Activated T-helper 1 cell treated with anti-CD3 and anti-CD28 coated beads, Interleukin-12 subunit alpha, Interleukin-12 subunit beta, Interleukin-2, Interleukin-4 antibody, amounts not matched to agents 30 ng/mL and 10 ng/mL and 1 ng/mL, durations not matched to agents 14 hours and 24 hours and 36 hours (primary cell): ENCODE results near the gene NR3C2. TPM values are rescaled to one million over a fixed set of nuclear protein-coding genes. Genes with fewer than 3 reads are reported as not detected.
"Not testable (repeated sequence)": the region's sequence is repeated elsewhere in the genome, so short reads cannot be mapped to it uniquely, and the experiment has no call there.

ENCODE experiments used
- DNase-seq: peaks from one replicate; pipeline ENCODE4 v3.0.0; 2021; ENCODE audit warnings: low spot score
- H3K27ac Mint-ChIP-seq: one replicate; pipeline ENCODE4 v1.8.0; 2021; ENCODE audit warnings: mild to moderate bottlenecking, mixed read lengths
- H3K27me3 Mint-ChIP-seq: one replicate; pipeline ENCODE4 v1.8.0; 2022; ENCODE audit warnings: mild to moderate bottlenecking, moderate library complexity, mixed read lengths; ENCODE audit not compliant: insufficient read depth
- H3K36me3 Mint-ChIP-seq: one replicate; pipeline ENCODE4 v1.8.0; 2021; ENCODE audit warnings: low read depth, mixed read lengths
- H3K4me1 Mint-ChIP-seq: one replicate; pipeline ENCODE4 v1.8.0; 2021; ENCODE audit warnings: low read depth, mixed read lengths
- H3K4me3 Mint-ChIP-seq: one replicate; pipeline ENCODE4 v1.8.0; 2021; ENCODE audit warnings: mild to moderate bottlenecking, moderate library complexity, mixed read lengths
- H3K9me3 Mint-ChIP-seq: one replicate; pipeline ENCODE4 v1.8.0; 2021; ENCODE audit warnings: mixed read lengths
- intact Hi-C: fragments of 100-400 bp; cut with micrococcal nuclease; formaldehyde crosslinking; loops from one replicate; pipeline ENCODE4 v1.15.1; 2024
- total RNA-seq: library from RNA; stranded (reverse); gene quantifications from 2 replicates; pipeline ENCODE4 v1.2.3, GENCODE V29; 2022

The NR3C2 gene
- total RNA-seq, 1 donor from 2014 or later: 0.29 TPM

DNA sequence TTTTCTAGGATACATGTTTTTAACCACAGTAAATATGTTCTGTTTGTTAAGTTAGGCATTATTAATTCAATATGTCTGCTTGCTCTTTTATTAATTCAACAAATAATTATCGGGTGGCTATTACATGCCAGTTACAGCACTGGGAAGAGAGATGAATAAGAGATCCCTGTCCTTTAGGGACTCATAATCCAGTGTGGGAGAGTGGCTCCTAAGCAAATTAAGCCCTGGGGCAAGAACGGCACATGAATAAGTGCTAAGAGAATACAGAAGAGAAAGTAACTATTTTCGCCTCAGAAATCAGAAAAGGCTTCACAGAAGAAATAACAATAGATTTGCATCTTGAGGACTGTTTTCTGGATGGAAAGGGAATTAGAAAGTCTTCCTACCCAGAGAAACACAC is 236.7 kb downstream of the NR3C2 start:
- Mint-ChIP-seq H3K9me3 (no peaks in the 10 kb centered on the region), H3K4me1 (no peaks in the 10 kb centered on the region), H3K36me3 (no peaks in the 10 kb centered on the region), H3K27me3 (peaks cover 3% of the 10 kb centered on the region), H3K4me3 (no peak overlapping the region), H3K27ac (no peak overlapping the region)
- no peak for DNase-seq
- intact Hi-C loops: no loop called here

DNA sequence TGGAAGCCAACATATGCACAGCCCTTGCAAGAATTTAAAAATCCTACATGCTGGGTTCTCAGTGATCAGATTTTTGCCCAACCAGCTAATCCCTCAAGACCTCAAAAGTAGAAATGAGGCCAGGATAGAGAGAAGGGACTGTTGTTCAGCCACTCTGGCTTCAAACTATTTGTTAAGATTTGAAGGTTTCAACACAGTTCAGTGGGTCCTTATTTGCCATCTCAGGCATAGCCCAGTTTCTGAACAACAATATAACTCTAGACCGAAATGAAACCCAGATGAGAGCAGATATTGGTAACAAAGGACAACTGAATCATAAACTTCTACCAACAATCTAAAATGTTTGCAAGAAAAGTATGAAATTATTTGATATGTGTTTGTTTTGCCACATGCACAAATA is 237.3 kb downstream of the NR3C2 start:
- H3K9me3 Mint-ChIP-seq: no peaks in the 10 kb centered on the region
- intact Hi-C loops: no loop called here
- DNase-seq: no peak
- peaks cover 3% of the 10 kb centered on the region for H3K27me3 Mint-ChIP-seq
- no peak overlapping the region for H3K4me3 Mint-ChIP-seq
- no peaks in the 10 kb centered on the region for H3K4me1 Mint-ChIP-seq
- no peak overlapping the region for H3K27ac Mint-ChIP-seq
- H3K36me3 Mint-ChIP-seq: no peaks in the 10 kb centered on the region

DNA sequence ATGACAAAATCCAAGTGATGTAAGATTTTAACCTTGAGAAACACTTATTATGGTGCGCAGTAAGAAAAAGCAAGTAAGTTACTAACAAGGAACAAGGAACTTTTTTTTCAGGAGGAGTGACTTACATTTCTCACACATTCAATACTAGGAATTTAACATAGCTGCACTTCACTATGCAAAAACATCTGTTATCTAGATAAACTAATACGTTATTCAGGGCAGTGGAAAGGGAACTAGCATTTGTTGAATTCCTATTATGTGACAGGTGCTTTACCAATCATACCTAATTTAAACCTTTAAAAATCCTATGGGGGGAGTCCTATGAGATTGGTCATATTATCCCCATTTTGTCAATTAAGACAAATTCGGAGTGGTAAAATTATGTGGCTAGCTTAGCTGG is 238.0 kb downstream of the NR3C2 start:
- Mint-ChIP-seq H3K27me3 (peaks cover 3% of the 10 kb centered on the region), H3K36me3 (no peaks in the 10 kb centered on the region), H3K4me1 (no peaks in the 10 kb centered on the region), H3K4me3 (no peak overlapping the region), H3K27ac (no peak overlapping the region), H3K9me3 (no peaks in the 10 kb centered on the region)
- no peak for DNase-seq
- intact Hi-C loops: no loop called here

DNA sequence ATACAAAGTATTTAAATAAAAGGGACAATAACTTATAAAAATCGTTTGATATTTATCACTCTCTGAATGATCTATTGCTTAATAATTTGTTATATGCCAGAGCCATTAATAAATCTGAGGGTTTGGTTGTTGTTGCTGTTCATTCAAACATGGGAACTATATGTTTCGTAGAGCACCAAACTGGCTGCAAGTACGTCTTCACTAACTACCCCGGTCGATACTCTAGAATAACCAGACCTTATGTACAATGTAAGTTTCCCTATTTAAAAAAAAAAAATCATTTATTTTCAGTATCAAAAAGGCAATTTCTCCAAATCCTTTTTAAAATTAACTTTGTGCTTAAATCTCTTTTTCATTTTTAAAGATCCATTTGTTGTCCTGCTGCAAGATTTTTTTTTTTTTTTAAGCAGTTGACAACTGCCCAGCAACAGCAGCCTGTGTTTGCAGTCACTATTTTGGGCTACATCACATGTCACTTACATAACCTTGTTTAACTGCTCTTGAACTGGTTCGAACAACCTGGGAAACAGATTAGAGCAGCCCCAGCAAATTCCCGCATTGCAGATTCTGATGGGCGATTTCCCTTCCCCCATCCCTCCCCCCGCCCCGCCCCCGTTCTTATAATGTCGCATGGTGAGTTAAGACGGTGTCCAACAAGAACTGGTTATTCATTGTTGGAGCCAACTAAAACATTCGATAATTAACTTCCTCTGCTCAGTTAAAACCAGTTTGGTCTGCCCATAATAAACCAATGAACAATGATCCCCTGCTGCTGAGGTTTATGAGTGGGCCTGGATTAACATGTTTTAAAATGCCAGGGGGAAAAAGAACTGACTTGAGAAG is 238.9 kb downstream of the NR3C2 start:
- no peaks in the 10 kb centered on the region for H3K36me3 Mint-ChIP-seq
- H3K27ac Mint-ChIP-seq: no peak overlapping the region
- peaks cover 3% of the 10 kb centered on the region for H3K27me3 Mint-ChIP-seq
- no peak overlapping the region for H3K4me3 Mint-ChIP-seq
- DNase-seq: no peak
- no peaks in the 10 kb centered on the region for H3K9me3 Mint-ChIP-seq
- intact Hi-C loops: no loop called here
- H3K4me1 Mint-ChIP-seq: no peaks in the 10 kb centered on the region

DNA sequence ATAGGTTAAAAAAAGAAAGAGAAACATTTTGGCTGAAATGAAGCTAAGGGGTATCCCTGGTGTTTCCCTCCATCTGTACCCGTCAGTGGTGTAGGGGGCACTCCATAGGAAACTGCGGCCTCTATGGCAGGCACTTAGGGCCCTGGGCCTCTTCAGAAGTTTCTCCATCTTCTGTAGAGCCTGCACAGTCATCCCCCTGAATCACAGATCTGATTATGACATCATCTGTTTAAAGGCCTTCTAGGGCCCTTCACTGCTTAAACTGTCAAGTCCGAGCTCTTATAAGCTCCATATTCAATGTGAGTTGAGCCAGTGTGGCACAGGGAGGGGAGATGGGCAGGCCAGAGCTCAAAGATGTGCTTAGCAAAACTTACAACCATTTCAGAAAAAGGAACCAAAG is 241.3 kb downstream of the NR3C2 start:
- Mint-ChIP-seq H3K36me3 (no peaks in the 10 kb centered on the region), H3K27me3 (no peaks in the 10 kb centered on the region), H3K4me3 (no peak overlapping the region), H3K27ac (no peak overlapping the region), H3K9me3 (no peaks in the 10 kb centered on the region), H3K4me1 (no peaks in the 10 kb centered on the region)
- DNase-seq: no peak
- intact Hi-C loops: no loop called here

DNA sequence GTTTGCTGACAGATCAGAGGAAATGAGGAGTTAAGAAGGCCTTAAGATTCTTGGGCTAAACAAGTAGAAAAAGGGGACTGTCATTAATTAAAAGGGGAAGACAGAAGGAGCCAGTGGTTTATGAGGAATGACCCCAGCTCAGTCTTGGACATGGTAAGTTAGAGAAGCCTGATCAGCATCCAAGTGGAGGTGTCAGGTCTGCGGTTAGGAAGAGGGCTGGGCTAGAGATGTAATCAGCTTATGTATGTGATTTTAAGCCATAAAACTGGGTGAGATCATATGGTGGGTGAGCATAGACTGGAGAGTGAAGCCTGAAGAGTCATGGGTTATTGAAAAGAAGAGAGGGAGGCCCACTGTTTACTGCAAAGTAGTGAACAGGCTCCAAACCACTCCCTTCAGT is 246.1 kb downstream of the NR3C2 start:
- Mint-ChIP-seq H3K4me3 (no peak overlapping the region), H3K27me3 (no peaks in the 10 kb centered on the region), H3K27ac (no peak overlapping the region), H3K36me3 (no peaks in the 10 kb centered on the region), H3K9me3 (no peaks in the 10 kb centered on the region), H3K4me1 (no peaks in the 10 kb centered on the region)
- intact Hi-C loops: no loop called here
- DNase-seq: no peak

DNA sequence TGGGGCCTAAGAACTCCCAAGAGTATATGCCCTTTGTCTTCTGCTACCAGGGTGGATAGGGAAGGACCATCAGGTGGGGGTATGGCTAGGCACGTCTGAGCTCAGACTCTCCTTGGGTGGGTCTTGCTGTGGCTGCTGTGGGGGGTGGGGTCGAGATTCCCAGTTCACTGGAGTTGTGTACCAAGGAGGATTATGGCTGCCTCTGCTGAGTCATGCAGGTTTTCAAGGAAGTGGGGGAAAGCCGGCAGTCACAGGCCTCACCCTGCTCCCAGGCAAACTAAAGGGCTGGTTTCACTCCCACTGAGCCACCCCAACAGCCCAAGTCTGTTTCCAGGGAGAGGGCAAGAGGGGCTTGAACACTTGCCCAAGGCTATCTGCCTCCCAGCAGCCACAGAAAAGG is 249.7 kb downstream of the NR3C2 start:
- H3K4me3 Mint-ChIP-seq: no peak overlapping the region
- no peaks in the 10 kb centered on the region for H3K4me1 Mint-ChIP-seq
- no peaks in the 10 kb centered on the region for H3K27me3 Mint-ChIP-seq
- H3K9me3 Mint-ChIP-seq: no peaks in the 10 kb centered on the region
- no peaks in the 10 kb centered on the region for H3K36me3 Mint-ChIP-seq
- intact Hi-C loops: no loop called here
- H3K27ac Mint-ChIP-seq: no peak overlapping the region
- DNase-seq: no peak

DNA sequence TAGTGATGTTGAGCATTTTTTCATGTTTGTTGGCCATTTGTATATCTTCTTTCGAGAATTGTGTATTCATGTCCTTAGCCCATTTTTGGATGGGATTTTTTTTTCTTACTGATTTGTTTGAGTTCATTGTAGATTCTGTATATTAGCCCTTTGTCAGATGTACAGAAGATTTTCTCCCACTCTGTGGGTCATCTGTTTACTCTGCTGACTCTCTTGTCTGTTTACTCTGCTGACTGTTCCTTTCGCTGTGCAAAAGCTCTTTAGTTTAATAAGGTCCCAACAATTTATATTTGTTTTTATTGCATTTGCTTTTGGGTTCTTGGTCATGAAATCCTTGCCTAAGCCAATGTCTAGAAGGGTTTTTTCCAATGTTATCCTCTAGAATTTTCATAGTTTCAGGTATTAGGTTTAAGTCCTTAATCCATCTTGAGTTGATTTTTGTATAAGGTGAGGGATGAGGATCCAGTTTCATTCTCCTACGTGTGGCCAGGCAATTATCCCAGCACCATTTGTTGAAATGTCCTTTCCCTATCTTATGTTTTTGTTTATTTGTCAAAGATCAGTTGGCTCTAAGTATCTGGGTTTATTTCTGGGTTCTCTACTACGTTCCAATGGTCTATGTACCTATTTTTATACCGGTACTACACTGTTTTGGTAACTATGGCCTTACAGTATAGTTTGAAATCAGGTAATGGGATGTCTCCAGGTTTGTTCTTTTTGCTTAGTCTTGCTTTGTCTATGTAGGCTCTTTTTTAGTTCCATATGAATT is 254.6 kb downstream of the NR3C2 start:
- H3K27me3 Mint-ChIP-seq, H3K4me1 Mint-ChIP-seq, intact Hi-C loops, H3K27ac Mint-ChIP-seq, H3K9me3 Mint-ChIP-seq, DNase-seq, H3K36me3 Mint-ChIP-seq, H3K4me3 Mint-ChIP-seq: not testable (repeated sequence)

DNA sequence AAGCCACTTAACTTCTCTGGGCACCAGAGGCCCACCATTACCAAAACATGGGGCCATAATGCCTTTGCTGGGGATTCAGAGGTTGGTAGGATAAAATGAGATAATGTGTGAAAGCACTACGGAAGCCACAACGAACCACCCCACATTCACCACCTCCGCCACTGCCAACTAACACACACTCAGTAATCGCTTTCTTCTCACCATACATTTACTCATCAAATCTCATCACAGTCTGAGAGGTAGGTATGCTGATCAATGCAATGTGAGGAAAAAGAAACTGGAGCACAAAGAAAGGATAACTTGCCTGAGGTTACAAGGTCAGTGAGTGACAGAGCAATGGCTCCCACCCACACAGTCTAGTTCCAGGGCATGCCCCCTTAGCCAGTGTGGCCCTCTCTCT is 257.3 kb downstream of the NR3C2 start:
- H3K36me3 Mint-ChIP-seq: no peaks in the 10 kb centered on the region
- intact Hi-C loops: no loop called here
- H3K9me3 Mint-ChIP-seq: no peaks in the 10 kb centered on the region
- no peaks in the 10 kb centered on the region for H3K4me1 Mint-ChIP-seq
- no peak for DNase-seq
- no peak overlapping the region for H3K27ac Mint-ChIP-seq
- no peaks in the 10 kb centered on the region for H3K27me3 Mint-ChIP-seq
- H3K4me3 Mint-ChIP-seq: no peak overlapping the region

DNA sequence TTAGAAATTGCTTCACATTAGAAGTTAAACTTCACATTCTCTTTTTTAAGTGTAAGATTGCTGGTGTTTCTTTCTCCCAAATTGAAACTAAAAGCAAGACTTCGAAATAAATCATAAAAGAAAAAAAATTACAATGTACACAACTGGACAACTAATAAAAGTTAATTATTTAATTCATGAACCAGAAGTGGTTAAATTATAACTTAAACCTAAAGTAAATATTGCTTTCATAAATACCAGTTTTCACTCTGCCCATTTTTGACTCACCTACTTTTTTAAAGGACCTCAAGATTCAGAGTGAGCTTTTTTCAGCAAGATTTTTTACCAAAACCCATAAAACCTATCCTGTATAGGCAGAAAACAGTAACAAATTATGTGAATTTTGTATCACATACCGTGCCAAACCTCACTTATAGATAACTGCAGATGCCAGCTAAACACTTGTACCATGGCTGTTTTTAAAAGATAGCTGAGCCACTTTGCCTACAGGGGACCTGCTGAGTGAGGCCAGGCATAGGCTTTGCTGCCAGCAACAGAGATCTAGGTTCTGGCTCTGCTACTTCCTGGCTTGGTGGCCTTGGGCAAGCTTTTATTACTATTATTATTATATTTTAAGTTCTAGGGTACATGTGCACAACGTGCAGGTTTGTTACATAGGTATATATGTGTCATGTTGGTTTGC is 259.8 kb downstream of the NR3C2 start:
- DNase-seq: no peak
- no peaks in the 10 kb centered on the region for H3K36me3 Mint-ChIP-seq
- no peak overlapping the region for H3K4me3 Mint-ChIP-seq
- intact Hi-C loops: no loop called here
- H3K4me1 Mint-ChIP-seq: no peaks in the 10 kb centered on the region
- H3K9me3 Mint-ChIP-seq: no peaks in the 10 kb centered on the region
- H3K27ac Mint-ChIP-seq: no peak overlapping the region
- no peaks in the 10 kb centered on the region for H3K27me3 Mint-ChIP-seq

DNA sequence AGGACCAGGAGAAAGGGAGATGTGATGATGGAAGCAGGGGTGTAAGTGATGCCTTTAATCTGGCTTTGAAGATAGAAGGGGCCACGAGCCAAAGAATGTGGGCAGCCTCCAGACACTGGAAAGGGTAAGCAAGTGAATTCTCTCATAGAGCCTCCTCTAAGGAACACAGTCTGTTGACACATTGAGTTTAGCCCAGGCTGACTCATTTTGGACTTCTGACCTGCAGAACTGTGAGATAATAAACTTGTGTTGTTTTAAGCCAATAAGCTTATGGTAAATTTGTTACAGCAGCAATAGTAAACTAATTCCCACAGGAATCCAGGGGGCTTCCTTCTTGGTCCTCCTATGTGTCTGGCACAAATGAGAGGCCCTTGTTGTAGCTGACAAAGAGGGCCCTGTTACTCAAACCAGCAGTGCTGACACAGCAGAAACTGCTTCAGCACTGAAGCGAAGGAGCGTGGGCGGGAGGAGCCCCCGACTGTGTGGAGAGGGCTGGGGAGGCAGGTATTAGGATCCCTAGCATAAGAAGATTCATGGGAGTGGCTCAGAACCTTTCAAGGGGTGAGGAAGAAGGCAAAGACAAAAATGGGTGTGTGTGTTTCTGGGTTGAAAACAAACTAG is 268.7 kb downstream of the NR3C2 start:
- intact Hi-C loops: no loop called here
- no peak for DNase-seq
- H3K9me3 Mint-ChIP-seq: peaks cover 3% of the 10 kb centered on the region
- no peaks in the 10 kb centered on the region for H3K27me3 Mint-ChIP-seq
- no peak overlapping the region for H3K4me3 Mint-ChIP-seq
- H3K36me3 Mint-ChIP-seq: no peaks in the 10 kb centered on the region
- no peak overlapping the region for H3K27ac Mint-ChIP-seq
- peaks cover 7% of the 10 kb centered on the region for H3K4me1 Mint-ChIP-seq

DNA sequence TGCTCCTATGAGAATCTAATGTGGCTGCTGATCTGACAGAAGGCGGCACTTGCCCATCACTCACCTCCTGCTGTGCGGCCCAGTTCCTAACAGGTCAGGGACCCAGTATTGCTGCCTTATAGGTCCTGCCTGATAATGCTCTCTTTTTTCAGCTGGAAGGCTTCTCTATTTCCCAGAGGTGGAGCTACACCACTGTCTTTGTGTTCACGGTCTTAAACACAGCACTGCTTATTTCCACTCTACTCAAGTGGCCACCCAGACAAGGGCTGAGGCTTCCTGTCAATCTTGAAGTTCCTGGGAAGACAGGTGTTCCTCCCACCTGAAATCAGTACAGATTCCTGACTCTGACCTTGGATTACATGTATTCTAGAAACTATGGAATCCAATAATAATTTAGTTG is 270.6 kb downstream of the NR3C2 start:
- no peaks in the 10 kb centered on the region for H3K27me3 Mint-ChIP-seq
- no peak overlapping the region for H3K27ac Mint-ChIP-seq
- intact Hi-C loops: no loop called here
- no peak for DNase-seq
- peaks cover 3% of the 10 kb centered on the region for H3K9me3 Mint-ChIP-seq
- no peak overlapping the region for H3K4me3 Mint-ChIP-seq
- H3K4me1 Mint-ChIP-seq: peaks cover 7% of the 10 kb centered on the region
- no peaks in the 10 kb centered on the region for H3K36me3 Mint-ChIP-seq
